Adrenal gland (tissue), 12 donors: Measurements from ENCODE around the gene KCNMA1. TPM values are rescaled to one million over a fixed set of nuclear protein-coding genes. Genes with fewer than 3 reads are reported as not detected.

ENCODE experiments used
- DNase-seq, 7 donors: peaks; one replicate each; pipeline ENCODE4 v3.0.0-alpha.2; 2019 to 2020
- H3K27ac ChIP-seq, 5 donors: fragments of 200-600 bp; sonication (generic) in 4 of 5; 1 replicate in 3 of 5; 2 replicates in 2 of 5; pipeline versions ENCODE4 v1.5.1 to v1.8.0; 2016 to 2020; ENCODE audit warnings: mild to moderate bottlenecking in 1 of 5
- H3K27me3 ChIP-seq: fragments of 200-600 bp; 2 replicates; pipeline ENCODE4 v1.8.0; 2021
- H3K36me3 ChIP-seq, 2 donors: fragments of 200-600 bp; replicated peaks in 1 of 2; 1 replicate in 1 of 2; 2 replicates in 1 of 2; pipeline versions ENCODE4 v1.5.1 to v1.8.0; 2018 to 2022
- H3K4me1 ChIP-seq, 2 donors: fragments of 200-600 bp; replicated peaks in 1 of 2; 1 replicate in 1 of 2; 2 replicates in 1 of 2; pipeline versions ENCODE4 v1.5.1 to v1.8.0; 2018 to 2021
- H3K4me3 ChIP-seq, 4 donors: fragments of 200-600 bp; sonication (generic) in 3 of 4; one replicate each; pipeline ENCODE4 v1.5.1; 2016 to 2018
- H3K9me3 ChIP-seq, 3 donors: fragments of 200-600 bp; sonication (generic) in 1 of 3; replicated peaks in 1 of 3; 1 replicate in 2 of 3; 2 replicates in 1 of 3; pipeline versions ENCODE4 v1.5.1 to v1.8.0; 2016 to 2021
- POLR2A ChIP-seq, 2 donors: fragments of 450-650 bp; IDR thresholded peaks; one replicate each; pipeline ENCODE4 v1.6.1; 2017; ENCODE audit warnings: antibody characterized with exemption in 2 of 2, mild to moderate bottlenecking in 2 of 2, moderate library complexity in 1 of 2
- WGBS, 4 donors: extraction: QIAGEN DNeasy Blood & Tissue Kit in 2 of 4; methylation state at CpG; one replicate each; pipeline versions ENCODE4 v1.1.5 to v1.1.7; 2013 to 2017; 5-methylcytosine and 5-hydroxymethylcytosine counted together
- intact Hi-C, 2 donors: fragments of 100-400 bp; cut with DNase I; formaldehyde crosslinking; loops; one replicate each; pipeline versions ENCODE4 v1.14.1 to v1.15.0; 2022 to 2023
- polyA plus RNA-seq, 3 donors: library from polyadenylated mRNA; stranded (reverse); fragments of 200-250 nt in 2 of 3; fragments of 350-450 nt in 1 of 3; fragmentation: Illumina TruSeq in 1 of 3; extraction: RNeasy Lipid Tissue Mini Kit (QIAGEN cat#74804) in 1 of 3; gene quantifications; one replicate each; pipeline ENCODE4 v1.2.3, GENCODE V29; 2013 to 2014
- total RNA-seq, 9 donors: library from RNA; depleted of rRNA in 4 of 9; stranded (reverse); fragments of >200 nt in 4 of 9; fragments of 120-200 nt in 1 of 9; fragmentation: NEBNext Ultra II Directional in 1 of 9; extraction: Animal tissue kit (Norgen Biotek cat#: 25700) in 1 of 9; gene quantifications; one replicate each; pipeline versions ENCODE4 v1.1.0 to v1.2.4, GENCODE V29; 2013 to 2023
- TF ChIP-seq, protein P1 (sequence below), 6 experiments: fragments of 450-650 bp in 4 of 6; fragments of 200-600 bp in 2 of 6; sonication (generic) in 1 of 6; IDR thresholded peaks; 1 replicate in 5 of 6; 2 replicates in 1 of 6; pipeline versions ENCODE4 v1.5.1 to v1.8.0; 2016 to 2021; ENCODE audit warnings: antibody characterized with exemption in 6 of 6, mild to moderate bottlenecking in 2 of 6, moderate library complexity in 1 of 6
- donor health status: healthy with polysubstance abuse.
- donor health status: Bipolar disorder and iron deficiency.
- donor health status: DM: yes; HTN: yes; CAD: no.
- donor health status: DM: no; HTN: no; CAD: no.
- donor health status: DM: no; HTN: no; CAD: no.
- donor health status: DM: yes; HTN: yes; CAD: no.

Gene KCNMA1
- total and polyA plus RNA-seq, 12 donors: 6.4 to 37.7 (median 13.4) TPM

DNA sequence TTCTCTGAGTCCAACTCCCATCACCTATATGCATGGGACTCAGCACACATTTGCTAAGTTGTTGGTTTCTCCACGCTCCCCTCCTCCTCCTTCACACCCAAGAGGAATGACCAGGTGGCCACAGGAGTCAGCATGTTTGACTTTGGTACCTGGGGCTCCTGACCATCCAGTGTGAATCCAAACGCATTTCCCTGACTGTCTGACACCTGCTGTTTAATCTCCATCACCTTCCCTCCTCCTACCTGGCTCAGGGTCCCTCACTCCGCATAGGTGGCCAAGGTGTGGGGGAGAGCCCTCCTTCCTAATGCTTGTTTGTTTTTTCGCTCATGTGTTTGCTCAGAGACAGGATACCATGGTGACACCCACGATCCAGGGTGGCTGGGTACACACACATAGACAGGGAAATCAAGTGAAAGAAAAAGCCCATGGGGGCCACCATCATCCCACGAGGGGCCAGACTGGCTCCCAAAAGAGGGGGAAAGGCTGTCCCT is 194.9 kb downstream of the KCNMA1 start:
- TF ChIP-seq, protein P1, sequence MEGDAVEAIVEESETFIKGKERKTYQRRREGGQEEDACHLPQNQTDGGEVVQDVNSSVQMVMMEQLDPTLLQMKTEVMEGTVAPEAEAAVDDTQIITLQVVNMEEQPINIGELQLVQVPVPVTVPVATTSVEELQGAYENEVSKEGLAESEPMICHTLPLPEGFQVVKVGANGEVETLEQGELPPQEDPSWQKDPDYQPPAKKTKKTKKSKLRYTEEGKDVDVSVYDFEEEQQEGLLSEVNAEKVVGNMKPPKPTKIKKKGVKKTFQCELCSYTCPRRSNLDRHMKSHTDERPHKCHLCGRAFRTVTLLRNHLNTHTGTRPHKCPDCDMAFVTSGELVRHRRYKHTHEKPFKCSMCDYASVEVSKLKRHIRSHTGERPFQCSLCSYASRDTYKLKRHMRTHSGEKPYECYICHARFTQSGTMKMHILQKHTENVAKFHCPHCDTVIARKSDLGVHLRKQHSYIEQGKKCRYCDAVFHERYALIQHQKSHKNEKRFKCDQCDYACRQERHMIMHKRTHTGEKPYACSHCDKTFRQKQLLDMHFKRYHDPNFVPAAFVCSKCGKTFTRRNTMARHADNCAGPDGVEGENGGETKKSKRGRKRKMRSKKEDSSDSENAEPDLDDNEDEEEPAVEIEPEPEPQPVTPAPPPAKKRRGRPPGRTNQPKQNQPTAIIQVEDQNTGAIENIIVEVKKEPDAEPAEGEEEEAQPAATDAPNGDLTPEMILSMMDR (IDR thresholded peaks at IDR 0.05): no peak
- H3K27ac ChIP-seq: no peak overlapping the region
- no peaks in the 10 kb centered on the region for H3K9me3 ChIP-seq
- H3K36me3 ChIP-seq: no peaks in the 10 kb centered on the region
- 84 to 87% (median 86%) methylated on average over 6 of the region's 6 CpGs for WGBS, 4 donors
- H3K4me3 ChIP-seq: no peak overlapping the region
- H3K4me1 ChIP-seq: no peaks in the 10 kb centered on the region
- no peaks in the 10 kb centered on the region for H3K27me3 ChIP-seq
- DNase-seq: no peak
- intact Hi-C loops: no loop called here

DNA sequence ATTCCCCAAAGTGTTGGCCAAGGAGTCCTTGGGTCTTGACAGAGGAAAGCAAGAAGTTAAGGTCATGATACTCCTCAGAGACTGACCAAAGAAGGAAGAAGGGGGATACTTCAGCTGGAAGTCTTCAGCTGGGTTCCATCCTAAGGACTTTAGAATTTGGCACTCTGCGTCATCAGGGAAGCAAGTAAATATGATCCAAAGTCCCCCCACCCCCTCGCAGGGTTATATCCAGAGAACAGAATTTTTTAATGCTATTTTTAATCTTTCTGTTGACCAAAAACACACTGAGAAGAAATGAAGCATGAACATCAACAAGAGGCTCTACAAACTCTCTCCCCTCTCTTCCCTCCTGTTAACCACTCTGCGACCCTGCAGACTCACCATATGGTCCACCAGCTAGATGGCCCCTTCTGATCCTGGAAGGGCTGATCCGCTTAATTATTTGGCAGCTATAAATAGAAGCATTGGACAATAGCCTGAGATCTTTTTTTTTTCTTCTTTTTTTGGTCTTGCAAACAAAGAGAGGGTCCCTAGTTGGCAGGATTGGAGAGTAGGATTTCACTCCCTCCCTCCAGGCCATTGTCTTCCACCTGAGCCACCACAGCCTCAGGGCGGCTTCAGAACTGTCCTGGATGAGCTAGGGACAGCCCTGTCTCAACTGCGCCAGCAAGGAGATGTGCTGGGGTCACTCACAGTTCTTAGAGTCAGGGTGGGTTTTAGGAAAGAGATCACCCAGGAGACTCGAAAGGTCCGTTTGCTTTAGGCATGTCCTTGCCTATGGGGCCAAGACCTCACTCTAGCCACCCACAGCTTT is 196.0 kb downstream of the KCNMA1 start:
- intact Hi-C loops: no loop called here
- H3K36me3 ChIP-seq: no peaks in the 10 kb centered on the region
- DNase-seq: no peak
- WGBS, 4 donors: 80 to 88% (median 82%) methylated on average over 5 to 8 of the region's 8 CpGs
- H3K27me3 ChIP-seq: no peaks in the 10 kb centered on the region
- TF ChIP-seq, protein P1 (IDR thresholded peaks at IDR 0.05): no peak
- TF ChIP-seq POLR2A (IDR thresholded peaks at IDR 0.05): no peak
- no peaks in the 10 kb centered on the region for H3K9me3 ChIP-seq
- no peak overlapping the region for H3K27ac ChIP-seq
- H3K4me3 ChIP-seq: no peak overlapping the region
- no peaks in the 10 kb centered on the region for H3K4me1 ChIP-seq

DNA sequence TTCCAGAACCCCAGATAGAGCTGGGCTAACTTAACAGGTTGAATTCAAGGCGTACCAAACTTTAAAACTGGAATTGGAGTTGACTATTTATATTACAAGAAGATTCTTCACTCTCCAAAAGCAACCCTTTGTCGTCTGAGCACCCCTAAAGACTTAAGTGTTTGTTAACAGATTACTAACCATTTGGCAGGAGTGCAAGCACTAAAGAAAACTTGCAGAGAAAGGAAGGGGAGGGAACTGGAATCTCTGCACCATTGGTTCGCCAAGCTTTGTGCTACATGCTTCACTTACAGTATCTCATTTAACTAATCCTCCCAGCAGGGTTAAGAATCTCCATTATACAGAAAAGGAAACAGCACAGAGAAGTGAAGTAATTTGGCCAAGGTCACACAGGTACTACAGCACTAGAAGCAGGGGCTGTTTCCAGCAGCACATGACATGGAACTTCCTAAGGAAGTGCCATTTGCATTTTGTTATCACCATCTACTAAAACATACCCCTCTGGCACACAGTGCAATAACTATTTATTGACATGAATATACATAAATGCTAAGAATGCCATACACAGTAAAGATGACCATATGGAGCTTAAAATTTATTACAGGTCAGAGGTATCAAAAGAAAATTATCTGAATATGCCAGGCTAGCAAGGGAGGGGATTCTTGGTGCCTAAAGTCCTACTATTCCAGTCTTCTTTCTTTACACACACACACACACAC is 201.2 kb downstream of the KCNMA1 start:
- Histone ChIP-seq H3K9me3 (no peaks in the 10 kb centered on the region), H3K27me3 (no peaks in the 10 kb centered on the region), H3K4me3 (no peak overlapping the region), H3K4me1 (no peaks in the 10 kb centered on the region), H3K36me3 (no peaks in the 10 kb centered on the region), H3K27ac (no peak overlapping the region)
- intact Hi-C loops: no loop called here
- DNase-seq: no peak
- 90 to 92% (median 91%) methylated on average over 3 of the region's 3 CpGs for WGBS, 4 donors
- TF ChIP-seq, protein P1 (IDR thresholded peaks at IDR 0.05): no peak
- no peak for TF ChIP-seq POLR2A (IDR thresholded peaks at IDR 0.05)

DNA sequence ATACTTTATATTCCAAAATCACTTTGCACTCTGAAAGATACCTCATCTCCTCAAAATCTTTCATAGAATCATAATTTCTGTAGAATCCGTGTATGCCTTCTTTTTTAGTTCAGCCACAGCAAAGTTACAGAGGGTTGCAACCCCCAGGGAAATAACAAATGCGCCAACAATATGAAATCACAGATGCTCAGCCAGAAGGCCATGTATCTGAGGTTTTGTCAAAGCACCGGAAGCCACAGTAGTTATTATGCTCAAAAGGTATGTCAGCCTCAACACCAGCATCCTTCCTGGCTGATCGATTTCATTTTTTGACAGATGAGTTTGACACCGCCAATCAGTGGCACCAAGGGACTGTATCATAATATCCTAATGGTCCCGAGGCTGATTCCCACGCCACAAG is 204.1 kb downstream of the KCNMA1 start:
- H3K27me3 ChIP-seq: no peaks in the 10 kb centered on the region
- intact Hi-C loops: no loop called here
- no peak overlapping the region for H3K4me3 ChIP-seq
- 87 to 91% (median 90%) methylated on average over 7 of the region's 7 CpGs for WGBS, 4 donors
- no peak for DNase-seq
- H3K36me3 ChIP-seq: no peaks in the 10 kb centered on the region
- H3K9me3 ChIP-seq: no peaks in the 10 kb centered on the region
- H3K27ac ChIP-seq: no peak overlapping the region
- TF ChIP-seq POLR2A (IDR thresholded peaks at IDR 0.05): no peak
- TF ChIP-seq, protein P1 (IDR thresholded peaks at IDR 0.05): no peak
- H3K4me1 ChIP-seq: peaks cover 0 to 5% of the 10 kb centered on the region in 2 donors
